ENCODE measurements around the gene HLA-DPB1. TPM values are rescaled to one million over a fixed set of nuclear protein-coding genes. Genes with fewer than 3 reads are reported as not detected.

HLA-DPB1 gene
- total RNA-seq, 1 experiment from 2014 or later, result not detected

DNA sequence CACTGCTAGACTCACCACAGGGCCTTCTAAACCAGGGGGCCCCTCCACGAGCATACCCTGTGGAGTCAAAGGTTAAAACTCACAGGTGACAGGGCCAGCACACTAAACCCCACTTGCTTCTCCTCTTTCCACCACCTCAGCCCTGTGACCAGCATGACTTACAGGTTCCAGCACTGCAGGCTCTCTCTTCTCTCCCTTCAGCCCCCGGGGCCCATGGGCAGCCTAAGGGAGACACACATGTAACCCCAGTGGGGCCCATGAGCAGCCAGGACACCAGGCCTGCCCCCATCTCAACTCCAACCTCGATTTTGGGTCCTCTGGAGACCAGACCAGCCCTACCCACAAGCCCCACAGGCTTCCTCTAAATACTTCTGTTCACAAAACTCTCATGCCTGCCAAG, 28.0 kb downstream of the HLA-DPB1 start:
- no peaks in the 10 kb centered on the region for H3K4me1 ChIP-seq
- no peak overlapping the region for H3K4me3 ChIP-seq
- H3K9me3 ChIP-seq (replicated peaks), result peaks cover 4% of the 10 kb centered on the region; the same call in 1 of the 2 replicates
- H3K36me3 ChIP-seq, result no peaks in the 10 kb centered on the region
- H3K27me3 ChIP-seq, result no peaks in the 10 kb centered on the region
- DNase-seq, result no peak
- H3K27ac ChIP-seq, result no peak overlapping the region

DNA sequence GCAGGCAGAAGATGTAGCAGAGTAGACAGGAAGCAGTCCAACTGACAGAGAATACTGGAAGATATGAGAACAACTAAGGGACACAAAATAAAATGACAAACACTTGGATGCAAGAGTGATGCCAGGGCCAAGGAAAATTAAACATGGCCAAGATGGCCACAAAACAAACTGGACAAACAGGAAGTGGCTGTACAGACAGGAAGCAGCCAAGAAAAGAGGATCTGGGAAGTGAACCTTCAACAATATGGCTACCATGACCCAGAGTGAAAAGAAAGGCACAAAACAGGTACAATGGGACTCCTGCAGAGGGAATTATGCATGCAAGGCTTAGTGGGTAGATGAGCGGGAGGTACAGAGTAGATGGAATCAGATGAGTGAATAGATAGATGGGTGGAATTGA, 29.1 kb downstream of the HLA-DPB1 start:
- no peak overlapping the region for H3K27ac ChIP-seq
- peaks cover 4% of the 10 kb centered on the region; the same call in 1 of the 2 replicates for H3K9me3 ChIP-seq (replicated peaks)
- no peak overlapping the region for H3K4me3 ChIP-seq
- DNase-seq, result no peak
- H3K4me1 ChIP-seq, result no peaks in the 10 kb centered on the region
- no peaks in the 10 kb centered on the region for H3K36me3 ChIP-seq
- no peaks in the 10 kb centered on the region for H3K27me3 ChIP-seq

DNA sequence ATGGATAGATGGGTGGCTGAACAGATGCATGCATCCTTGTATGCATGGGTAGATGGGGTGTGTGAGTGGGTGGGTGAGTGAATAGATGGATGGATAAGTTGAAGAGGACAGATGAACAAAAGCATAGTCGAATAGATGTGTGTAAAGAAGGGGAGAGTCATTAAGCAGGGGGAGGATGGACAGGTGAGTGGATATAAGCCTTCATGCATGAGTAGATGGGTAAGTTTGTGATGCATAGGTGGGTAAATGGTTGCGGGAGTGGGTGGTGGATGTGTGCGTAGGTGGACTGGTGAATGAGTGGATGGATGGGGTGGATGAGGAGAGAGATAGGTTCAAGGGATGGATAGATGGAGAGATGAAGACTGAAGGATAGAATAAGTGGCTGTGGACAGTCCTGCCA, 29.6 kb downstream of the HLA-DPB1 start:
- H3K9me3 ChIP-seq (replicated peaks), result peaks cover 4% of the 10 kb centered on the region; the same call in 1 of the 2 replicates
- H3K27ac ChIP-seq, result no peak overlapping the region
- no peak for DNase-seq
- H3K27me3 ChIP-seq, result no peaks in the 10 kb centered on the region
- no peaks in the 10 kb centered on the region for H3K4me1 ChIP-seq
- no peaks in the 10 kb centered on the region for H3K36me3 ChIP-seq
- no peak overlapping the region for H3K4me3 ChIP-seq

DNA sequence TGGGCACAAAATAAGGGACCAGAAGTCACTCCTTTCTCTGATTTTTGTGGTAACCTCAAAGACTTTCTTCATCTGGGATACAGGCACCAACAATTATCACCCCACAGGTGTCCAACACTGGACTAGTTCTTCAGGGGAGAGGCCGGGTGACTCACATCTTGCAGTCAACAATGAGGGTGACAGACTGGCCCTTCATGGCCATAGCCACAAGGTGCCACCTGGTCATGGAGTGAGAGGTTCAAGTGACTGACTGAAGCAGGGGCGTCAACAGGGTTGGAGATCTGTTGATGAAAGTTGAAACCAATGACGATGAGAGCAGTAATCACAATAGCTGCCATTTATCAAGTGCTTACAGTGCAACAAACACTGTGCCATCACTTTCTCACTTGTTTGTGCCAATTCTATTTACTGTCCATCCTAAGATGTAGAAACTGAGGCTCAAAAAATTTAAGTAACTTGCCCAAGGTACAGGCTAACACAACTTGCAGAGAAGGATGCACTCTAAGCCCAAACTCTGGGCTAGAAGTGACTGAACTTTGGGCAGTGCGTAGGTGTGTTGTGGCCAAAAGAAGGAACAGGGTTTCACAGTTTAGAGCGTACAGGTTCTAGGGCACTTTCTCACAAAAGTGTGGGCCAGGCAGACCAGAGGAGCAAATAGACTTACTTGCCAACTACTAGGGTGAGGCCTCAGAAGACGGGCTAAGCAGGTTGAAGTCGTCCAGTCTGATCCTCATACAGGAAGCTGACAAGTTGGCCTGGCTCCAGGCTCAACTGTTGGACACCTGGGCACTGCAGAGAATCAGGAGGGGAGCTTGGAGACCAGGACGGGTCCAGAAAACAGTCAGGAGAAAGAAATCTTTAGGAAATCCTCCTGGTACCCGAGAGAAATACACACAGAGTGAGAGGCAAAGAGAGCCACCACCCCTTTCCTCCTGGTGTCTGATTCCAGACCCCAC, 30.4 kb downstream of the HLA-DPB1 start:
- no peaks in the 10 kb centered on the region for H3K36me3 ChIP-seq
- no peak overlapping the region for H3K27ac ChIP-seq
- no peaks in the 10 kb centered on the region for H3K4me1 ChIP-seq
- H3K27me3 ChIP-seq, result no peaks in the 10 kb centered on the region
- no peak overlapping the region for H3K4me3 ChIP-seq
- H3K9me3 ChIP-seq (replicated peaks), result peaks cover 4% of the 10 kb centered on the region; the same call in 1 of the 2 replicates
- DNase-seq, result no peak

DNA sequence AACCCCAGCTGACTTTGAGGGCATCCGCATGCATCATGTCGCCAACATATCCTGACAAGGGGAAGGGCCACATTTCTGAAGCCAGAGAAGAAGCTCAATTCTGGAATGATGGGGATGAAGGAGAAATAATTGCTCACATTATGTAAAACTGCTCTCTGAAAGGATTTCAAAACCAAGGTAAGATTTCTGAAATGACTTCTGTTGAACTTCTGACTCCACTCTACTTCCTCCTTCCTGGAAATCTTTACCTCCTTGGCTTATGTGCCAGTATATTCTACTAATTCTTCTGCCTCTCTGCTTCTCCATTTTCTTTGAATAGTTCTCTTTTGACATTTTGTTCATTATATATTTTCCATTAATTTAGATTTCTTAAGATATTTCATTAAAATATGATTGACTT, 31.9 kb downstream of the HLA-DPB1 start:
- Histone ChIP-seq H3K4me3 (no peak overlapping the region), H3K27me3 (no peaks in the 10 kb centered on the region), H3K36me3 (no peaks in the 10 kb centered on the region), H3K4me1 (no peaks in the 10 kb centered on the region), H3K27ac (no peak overlapping the region), H3K9me3 (replicated peaks) (no peaks in the 10 kb centered on the region)
- DNase-seq, result no peak

DNA sequence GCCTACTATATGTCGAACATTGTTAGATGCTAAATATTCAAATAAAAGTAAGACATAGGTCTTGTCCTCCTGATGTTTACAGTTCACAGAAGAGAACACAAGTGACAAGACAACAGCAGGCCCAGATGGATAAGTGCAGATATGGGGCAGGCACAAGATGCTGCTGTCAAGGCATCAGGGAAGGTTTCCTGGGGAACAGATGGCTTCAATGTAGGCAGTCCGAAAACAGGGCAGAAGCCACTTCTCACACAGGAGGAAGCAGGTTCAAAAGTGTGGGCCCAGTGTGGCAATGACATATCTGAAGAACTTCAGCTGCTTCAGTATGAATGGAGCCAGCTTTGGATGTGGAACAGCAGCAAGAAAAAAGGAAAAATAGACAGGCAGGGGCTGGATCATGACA, 32.5 kb downstream of the HLA-DPB1 start:
- H3K36me3 ChIP-seq, result no peaks in the 10 kb centered on the region
- no peak overlapping the region for H3K27ac ChIP-seq
- DNase-seq, result no peak
- no peak overlapping the region for H3K4me3 ChIP-seq
- H3K9me3 ChIP-seq (replicated peaks), result no peaks in the 10 kb centered on the region
- no peaks in the 10 kb centered on the region for H3K4me1 ChIP-seq
- no peaks in the 10 kb centered on the region for H3K27me3 ChIP-seq

DNA sequence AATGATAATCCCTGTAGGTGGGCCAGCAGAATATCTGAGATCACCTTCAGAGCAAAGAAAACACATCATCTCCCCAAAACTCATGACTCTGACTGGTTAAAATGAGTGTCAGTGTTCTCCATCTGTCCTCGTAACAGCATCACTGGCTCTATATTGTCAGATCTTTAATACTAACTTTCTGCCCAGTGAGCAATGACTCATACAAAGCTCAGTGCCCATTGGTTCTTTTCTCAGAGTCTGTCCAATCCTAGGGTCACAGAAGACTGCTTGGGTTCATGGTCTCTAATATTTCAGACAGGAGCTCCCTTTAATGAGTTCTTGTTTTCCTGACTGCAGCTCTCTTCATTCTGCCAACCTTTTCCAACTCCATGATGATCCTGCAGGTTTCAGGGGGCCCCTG, 36.4 kb downstream of the HLA-DPB1 start:
- peak in 1 of 2 experiments; percentile 41 for DNase-seq
- Histone ChIP-seq H3K4me1 (no peaks in the 10 kb centered on the region), H3K27me3 (peaks cover 4% of the 10 kb centered on the region; the same call in 1 of the 2 replicates), H3K4me3 (no peak overlapping the region), H3K27ac (no peak overlapping the region), H3K9me3 (replicated peaks) (no peaks in the 10 kb centered on the region), H3K36me3 (no peaks in the 10 kb centered on the region)

DNA sequence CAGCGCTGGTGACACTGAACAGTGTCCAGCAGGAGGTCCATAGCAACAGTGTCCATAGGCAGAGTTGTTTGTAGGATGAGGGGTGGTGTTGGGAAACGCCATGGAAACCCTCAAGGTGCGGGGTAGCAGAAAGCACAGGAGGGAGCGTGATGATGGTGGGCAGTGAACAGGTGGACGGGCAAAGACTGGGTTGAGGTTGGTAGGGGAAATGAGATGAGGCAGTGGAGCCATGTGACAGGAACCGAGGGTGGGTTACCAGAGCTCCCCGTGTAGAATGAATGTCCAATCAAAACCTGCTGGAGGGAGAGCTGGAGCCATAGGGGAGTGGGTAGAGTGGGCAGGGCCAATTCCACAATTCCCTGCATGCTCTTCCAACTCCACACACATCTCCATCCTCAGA, 38.0 kb downstream of the HLA-DPB1 start:
- H3K4me1 ChIP-seq, result no peaks in the 10 kb centered on the region
- H3K27ac ChIP-seq, result no peak overlapping the region
- no peaks in the 10 kb centered on the region for H3K36me3 ChIP-seq
- DNase-seq, result no peak
- H3K27me3 ChIP-seq, result peaks cover 4% of the 10 kb centered on the region; the same call in 1 of the 2 replicates
- no peaks in the 10 kb centered on the region for H3K9me3 ChIP-seq (replicated peaks)
- no peak overlapping the region for H3K4me3 ChIP-seq

DNA sequence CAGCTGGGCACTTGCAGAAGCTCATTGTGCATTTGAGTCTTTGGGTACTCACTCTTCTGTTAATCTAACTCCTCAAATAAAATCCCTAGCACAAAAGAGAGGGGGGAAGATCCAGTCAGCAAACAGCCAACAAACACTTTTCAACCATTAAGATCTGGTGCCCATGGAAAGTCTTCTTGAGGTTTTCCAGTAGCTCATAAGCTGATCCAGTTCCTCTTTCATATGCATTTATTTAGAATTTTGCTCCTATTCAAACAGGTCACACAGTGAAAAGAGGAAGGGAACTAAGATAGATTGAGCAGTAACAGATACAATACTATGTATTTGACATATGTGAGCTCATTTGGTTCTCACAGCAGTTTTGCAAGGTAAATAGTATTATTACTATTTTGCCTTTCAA, 38.6 kb downstream of the HLA-DPB1 start:
- Histone ChIP-seq H3K4me3 (no peak overlapping the region), H3K36me3 (no peaks in the 10 kb centered on the region), H3K27ac (no peak overlapping the region), H3K4me1 (no peaks in the 10 kb centered on the region), H3K27me3 (peaks cover 4% of the 10 kb centered on the region; the same call in 1 of the 2 replicates), H3K9me3 (replicated peaks) (no peaks in the 10 kb centered on the region)
- no peak for DNase-seq

DNA sequence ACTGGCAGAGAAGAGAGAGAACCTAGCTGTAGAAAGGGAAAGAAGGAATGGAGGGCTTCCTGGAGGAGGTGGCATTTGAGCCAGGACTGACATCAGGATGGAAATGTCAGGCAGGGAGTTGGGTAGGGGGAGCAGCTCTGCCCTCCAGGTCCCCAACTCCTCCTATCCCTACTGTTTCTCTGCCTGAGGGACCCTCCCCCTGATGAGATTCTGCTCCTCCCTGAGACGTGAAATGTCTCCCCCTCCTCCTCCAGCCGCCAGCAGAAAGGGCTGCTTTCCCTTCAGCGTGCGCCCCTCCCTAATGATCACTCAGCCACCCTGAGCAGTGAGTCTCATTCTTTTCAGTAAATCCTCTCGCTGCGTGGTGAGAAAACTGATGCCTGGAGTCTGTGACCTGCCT, 40.6 kb downstream of the HLA-DPB1 start:
- DNase-seq, result no peak
- Histone ChIP-seq H3K9me3 (replicated peaks) (no peaks in the 10 kb centered on the region), H3K36me3 (no peaks in the 10 kb centered on the region), H3K27ac (no peak overlapping the region), H3K4me1 (no peaks in the 10 kb centered on the region), H3K4me3 (no peak overlapping the region), H3K27me3 (peaks cover 8% of the 10 kb centered on the region; the same call in 1 of the 2 replicates)

DNA sequence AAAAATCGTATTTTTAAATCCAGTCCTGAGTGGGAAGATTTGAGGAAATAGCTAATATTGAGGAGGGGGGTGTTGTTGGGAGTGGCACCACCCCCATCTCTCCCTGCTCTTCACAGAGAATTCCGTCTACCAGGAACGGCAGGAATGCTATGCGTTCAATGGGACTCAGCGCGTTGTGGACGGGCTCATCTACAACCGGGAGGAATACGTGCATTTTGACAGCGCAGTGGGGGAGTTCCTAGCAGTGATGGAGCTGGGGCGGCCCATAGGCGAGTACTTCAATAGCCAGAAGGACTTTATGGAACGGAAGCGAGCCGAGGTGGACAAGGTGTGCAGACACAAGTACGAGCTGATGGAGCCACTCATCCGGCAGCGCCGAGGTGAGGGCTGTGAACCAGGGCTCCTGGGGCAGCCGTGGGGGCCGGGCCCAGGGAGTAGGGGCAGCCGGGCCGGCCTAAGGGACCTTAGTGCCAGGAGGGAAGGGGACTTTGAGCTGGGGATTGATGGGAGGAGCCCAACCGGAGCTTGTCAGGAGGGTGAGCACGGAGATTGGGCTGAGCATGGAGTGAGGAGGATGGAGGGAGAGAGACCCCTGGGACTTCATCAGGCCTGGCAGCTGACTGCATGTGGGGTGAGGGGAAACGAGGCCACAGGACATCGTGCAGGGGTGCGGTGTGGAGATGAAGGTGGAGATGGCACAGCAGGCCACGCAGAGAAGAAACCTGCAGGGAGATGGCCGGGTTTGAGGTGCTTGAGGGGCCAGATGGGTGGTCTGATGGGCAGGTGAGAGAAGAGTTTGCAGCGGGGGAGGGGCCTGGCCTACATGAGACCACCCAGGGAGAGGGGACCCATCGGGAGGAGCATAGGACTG, 41.3 kb downstream of the HLA-DPB1 start:
- DNase-seq, result no peak
- no peaks in the 10 kb centered on the region for H3K4me1 ChIP-seq
- H3K4me3 ChIP-seq, result no peak overlapping the region
- no peaks in the 10 kb centered on the region for H3K36me3 ChIP-seq
- no peak overlapping the region for H3K27ac ChIP-seq
- H3K9me3 ChIP-seq (replicated peaks), result no peaks in the 10 kb centered on the region
- H3K27me3 ChIP-seq, result peaks cover 8% of the 10 kb centered on the region; the same call in 1 of the 2 replicates

DNA sequence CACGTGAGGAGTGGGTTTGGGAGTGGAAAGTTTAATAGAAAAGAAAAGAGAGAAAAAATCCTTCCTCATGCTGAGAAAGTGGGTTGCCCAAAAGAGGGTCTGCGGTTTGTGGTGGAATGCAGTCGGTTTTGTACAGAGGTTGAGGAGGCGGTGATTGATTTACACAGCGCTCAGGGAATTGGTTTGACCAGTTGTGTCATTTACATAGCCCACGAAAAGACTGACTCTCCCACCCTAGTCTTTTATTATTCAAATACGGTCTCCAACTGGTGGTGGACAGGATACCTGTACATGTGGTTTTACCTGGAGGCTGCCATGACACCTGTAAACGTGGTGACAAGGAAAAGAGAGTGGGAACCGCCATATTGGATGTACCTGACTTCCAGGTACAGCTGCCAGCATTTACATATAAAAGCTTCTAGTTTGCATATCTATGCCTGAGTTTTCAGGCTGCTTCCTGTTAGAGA, 42.1 kb downstream of the HLA-DPB1 start:
- peaks cover 8% of the 10 kb centered on the region; the same call in 1 of the 2 replicates for H3K27me3 ChIP-seq

DNA sequence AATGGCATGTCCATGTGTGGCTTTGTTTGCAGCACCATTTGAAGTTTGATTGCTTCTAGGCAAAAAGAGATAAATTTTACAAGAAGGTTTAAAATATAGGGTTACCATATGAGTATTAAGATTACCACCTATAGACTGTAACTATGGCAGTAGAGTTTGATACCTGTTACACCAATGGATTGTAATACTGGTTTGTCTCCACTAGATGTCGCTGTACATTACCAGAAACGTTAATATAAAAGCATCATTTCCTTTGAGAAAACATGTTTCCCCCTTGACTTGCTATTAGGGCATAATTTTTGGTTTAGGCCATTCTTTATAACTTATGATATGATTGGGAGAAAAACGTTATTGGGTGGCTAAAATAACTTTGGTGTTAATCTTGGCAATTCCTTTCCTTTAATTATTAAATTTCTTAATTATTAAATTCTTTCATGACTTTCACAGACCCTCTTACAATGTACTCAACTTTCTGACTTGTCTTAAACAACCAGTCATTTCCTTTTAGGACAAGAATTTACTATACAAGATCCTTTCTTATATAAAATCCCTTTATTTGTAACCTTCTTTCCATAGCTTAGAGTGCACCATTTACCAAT, 42.8 kb downstream of the HLA-DPB1 start:
- no peaks in the 10 kb centered on the region for H3K4me1 ChIP-seq
- H3K27me3 ChIP-seq, result peaks cover 8% of the 10 kb centered on the region; the same call in 1 of the 2 replicates

More for the DNA sequence above, 42.1 kb downstream of the HLA-DPB1 start:
- no peak for DNase-seq
- Histone ChIP-seq H3K4me1 (no peaks in the 10 kb centered on the region), H3K9me3 (replicated peaks) (no peaks in the 10 kb centered on the region), H3K27ac (no peak overlapping the region), H3K36me3 (no peaks in the 10 kb centered on the region), H3K4me3 (no peak overlapping the region)

DNA sequence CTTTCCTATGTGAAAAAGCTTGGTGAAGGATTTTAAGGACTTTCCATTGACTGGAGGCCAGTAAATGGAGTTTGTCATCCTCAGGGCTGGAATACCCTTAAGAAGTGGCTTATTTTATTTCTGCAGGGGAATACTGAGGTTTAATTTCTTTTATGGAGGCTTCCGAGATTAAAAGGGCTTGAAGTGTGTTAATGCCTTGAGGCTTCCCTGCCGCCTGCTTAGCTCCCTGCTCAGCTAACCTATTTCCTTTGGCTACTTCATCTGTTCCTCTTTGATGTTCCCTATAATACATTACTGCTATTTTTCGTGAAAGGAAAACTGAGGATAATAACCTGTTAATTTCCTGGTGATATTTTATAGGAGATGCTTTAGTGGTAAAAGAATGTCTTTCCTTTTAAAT, 44.2 kb downstream of the HLA-DPB1 start:
- H3K27ac ChIP-seq, result no peak overlapping the region
- no peak overlapping the region for H3K4me3 ChIP-seq
- H3K27me3 ChIP-seq, result peaks cover 8% of the 10 kb centered on the region; the same call in 1 of the 2 replicates
- H3K9me3 ChIP-seq (replicated peaks), result 0 out of 2 replicates have a peak, but pooled peaks cover 3% of the 10 kb centered on the region
- no peak for DNase-seq
- H3K4me1 ChIP-seq, result no peaks in the 10 kb centered on the region
- no peaks in the 10 kb centered on the region for H3K36me3 ChIP-seq

More for the DNA sequence above, 42.8 kb downstream of the HLA-DPB1 start:
- H3K36me3 ChIP-seq, result no peaks in the 10 kb centered on the region
- no peak overlapping the region for H3K4me3 ChIP-seq
- no peak overlapping the region for H3K27ac ChIP-seq
- H3K9me3 ChIP-seq (replicated peaks), result 0 out of 2 replicates have a peak, but pooled peaks cover 3% of the 10 kb centered on the region
- DNase-seq, result peak in 1 of 2 experiments; percentile 74

Data from SJCRH30 (cell line).